ENCODE measurements around the gene PCP4L1.

DNA sequence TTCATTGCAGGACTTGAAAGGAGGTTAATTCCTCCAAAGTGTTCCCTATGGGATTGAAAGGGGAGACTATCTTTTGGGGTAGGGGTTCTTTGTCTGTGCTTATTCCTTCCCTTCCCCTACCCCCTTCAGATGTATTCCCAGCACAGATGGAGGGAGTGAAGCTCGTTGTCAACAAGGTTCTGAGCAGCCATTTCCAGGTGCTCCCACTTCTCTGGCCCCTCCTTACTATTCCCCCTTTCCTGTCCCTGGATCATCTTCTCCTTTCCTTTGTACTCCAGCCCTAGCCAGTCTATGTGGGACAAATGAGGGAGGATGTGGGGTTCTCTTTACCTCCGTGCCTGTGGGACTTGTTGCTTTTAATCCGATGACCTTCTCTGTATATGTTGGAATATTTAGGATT, 31.8 kb upstream of the PCP4L1 start:
- TF ChIP-seq EZH2 (IDR thresholded peaks at IDR 0.05; ENCODE audit: low read depth): no peak
- TF ChIP-seq, protein P1, sequence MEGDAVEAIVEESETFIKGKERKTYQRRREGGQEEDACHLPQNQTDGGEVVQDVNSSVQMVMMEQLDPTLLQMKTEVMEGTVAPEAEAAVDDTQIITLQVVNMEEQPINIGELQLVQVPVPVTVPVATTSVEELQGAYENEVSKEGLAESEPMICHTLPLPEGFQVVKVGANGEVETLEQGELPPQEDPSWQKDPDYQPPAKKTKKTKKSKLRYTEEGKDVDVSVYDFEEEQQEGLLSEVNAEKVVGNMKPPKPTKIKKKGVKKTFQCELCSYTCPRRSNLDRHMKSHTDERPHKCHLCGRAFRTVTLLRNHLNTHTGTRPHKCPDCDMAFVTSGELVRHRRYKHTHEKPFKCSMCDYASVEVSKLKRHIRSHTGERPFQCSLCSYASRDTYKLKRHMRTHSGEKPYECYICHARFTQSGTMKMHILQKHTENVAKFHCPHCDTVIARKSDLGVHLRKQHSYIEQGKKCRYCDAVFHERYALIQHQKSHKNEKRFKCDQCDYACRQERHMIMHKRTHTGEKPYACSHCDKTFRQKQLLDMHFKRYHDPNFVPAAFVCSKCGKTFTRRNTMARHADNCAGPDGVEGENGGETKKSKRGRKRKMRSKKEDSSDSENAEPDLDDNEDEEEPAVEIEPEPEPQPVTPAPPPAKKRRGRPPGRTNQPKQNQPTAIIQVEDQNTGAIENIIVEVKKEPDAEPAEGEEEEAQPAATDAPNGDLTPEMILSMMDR (conservative IDR thresholded peaks at IDR 0.05): no peak

All from PC-9 (cell line).